DMS114 treated with DMSO at 0.1 percent for 48 hours (cell line): Measurements from ENCODE around the gene NOS1.

Experiments used
- DNase-seq: peaks from one replicate; lab custom pipeline; 2025; ENCODE audit not compliant: unreplicated experiment; lab: John Stamatoyannopoulos, UW

The NOS1 gene

DNA sequence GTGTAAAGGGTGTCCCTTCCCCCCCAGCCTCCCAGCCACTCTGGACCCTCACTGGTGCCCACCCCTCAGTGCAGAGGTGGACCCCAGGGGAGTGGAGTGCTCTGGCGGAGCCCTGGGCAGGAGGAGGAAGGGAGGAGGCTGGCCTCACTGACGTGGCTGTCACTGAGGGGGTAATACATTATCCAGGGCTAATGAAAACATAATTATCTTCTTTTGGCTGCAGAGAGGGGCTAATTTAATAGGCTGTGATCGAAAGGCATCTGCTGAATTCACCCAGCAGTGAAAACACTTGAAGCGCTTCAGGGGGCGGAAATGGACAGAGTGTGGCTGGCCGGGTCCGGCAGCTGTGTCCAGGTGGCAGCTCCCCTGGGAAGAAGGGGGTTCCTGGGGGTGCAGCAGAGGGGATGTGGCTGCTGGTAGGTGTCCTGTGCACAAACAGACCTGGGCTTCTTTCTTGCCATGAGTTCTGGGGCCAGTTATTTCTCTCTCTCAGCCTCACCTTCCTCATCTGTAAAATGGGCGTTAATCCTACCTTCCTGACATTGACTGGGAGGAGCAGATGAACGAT, 3.7 kb upstream of the NOS1 start:
- DNase-seq = no peak

DNA sequence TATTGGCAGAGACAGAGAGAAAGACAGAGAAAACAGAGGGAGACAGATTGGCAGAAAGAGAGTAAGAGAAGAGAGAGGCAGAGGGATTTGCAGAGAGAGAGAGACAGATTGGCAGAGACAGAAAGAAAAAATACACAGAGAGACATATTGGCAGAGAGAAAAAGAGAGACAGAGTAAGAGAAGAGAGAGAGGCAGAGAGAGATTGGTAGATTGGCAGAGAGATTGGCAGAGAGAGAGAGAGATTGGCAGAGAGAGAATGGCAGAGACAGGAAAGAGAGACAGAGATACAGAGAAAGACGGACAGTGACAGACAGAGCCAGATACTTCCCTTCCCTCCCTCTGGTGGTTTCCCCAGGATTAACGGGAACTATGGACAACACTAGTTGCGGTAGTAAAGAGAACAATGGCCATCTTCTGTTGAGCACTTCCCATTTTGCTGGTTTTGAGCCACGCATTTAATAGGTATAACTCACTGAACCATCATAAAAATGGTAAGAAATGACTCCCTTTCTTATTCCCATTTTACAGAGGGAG, 2.6 kb upstream of the NOS1 start:
- DNase-seq = peak; percentile 45

DNA sequence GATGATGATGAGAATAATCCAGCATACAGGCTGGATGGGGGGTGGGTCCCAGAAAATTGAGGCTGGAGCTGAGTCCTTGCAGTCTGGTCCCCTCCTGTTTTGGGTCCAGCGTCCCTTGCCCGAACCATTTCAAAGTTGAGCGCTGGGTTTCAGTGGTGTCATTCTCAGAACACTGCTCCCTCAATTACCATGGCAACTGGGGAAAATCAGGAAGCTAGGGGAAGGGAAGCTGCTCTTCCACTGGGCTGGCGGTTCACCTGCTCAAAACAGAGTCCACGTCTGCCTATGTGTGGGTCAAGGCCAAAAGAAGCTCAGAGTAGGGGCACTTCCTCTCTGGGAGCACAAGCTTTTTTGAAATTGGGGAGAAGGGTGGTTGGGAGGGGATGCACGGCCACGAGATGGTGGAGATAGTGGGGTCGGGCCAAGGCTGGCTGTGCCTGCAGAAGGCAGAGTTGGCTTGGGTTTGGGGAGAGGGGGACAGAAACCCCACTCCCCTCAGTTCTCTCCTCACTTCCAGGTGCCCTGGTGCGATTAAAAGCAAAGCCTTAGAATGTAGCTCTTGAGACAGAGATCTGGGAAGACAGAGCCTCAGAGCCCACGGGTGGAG, 1.7 kb upstream of the NOS1 start:
- DNase-seq = no peak

DNA sequence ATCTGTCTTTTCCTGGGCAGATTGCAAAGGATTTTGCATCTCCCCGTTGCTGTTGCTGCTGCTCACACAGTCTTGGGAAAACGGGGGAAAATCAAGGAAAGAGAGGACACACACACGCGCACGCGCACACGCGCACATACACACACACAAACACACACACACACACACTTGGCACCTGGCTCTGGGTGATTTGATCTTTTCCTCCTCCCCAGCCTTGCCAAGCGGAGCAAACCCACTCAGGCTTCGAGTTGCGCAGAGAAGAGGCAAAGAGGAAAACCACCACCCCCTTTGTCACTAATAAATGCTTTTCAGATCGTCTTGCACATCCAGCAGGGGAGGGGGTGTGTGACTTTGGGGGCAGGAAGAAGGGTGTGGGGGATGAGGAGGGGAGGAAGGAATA, 965 bp upstream of the NOS1 start:
- no peak for DNase-seq

DNA sequence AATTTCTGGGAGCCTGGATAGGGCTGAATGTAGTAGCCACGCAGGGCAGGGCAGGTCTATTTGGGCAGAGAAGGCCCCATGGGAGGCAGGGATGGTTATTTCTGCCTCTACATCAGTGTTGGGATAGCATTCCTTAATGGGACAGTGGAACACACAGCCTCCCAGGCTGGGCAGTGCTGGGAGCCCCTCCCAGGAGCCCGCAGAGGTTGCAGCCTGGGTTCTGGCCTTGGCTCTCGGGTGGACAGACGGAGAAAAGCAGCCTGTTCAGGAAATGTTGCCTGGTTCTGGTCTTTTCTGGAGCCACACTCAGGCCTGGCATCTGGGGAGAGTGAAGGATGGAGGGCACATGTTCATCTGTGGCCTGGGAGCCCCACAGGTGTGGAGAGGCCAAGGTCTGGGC, 479 bp upstream of the NOS1 start:
- no peak for DNase-seq

DNA sequence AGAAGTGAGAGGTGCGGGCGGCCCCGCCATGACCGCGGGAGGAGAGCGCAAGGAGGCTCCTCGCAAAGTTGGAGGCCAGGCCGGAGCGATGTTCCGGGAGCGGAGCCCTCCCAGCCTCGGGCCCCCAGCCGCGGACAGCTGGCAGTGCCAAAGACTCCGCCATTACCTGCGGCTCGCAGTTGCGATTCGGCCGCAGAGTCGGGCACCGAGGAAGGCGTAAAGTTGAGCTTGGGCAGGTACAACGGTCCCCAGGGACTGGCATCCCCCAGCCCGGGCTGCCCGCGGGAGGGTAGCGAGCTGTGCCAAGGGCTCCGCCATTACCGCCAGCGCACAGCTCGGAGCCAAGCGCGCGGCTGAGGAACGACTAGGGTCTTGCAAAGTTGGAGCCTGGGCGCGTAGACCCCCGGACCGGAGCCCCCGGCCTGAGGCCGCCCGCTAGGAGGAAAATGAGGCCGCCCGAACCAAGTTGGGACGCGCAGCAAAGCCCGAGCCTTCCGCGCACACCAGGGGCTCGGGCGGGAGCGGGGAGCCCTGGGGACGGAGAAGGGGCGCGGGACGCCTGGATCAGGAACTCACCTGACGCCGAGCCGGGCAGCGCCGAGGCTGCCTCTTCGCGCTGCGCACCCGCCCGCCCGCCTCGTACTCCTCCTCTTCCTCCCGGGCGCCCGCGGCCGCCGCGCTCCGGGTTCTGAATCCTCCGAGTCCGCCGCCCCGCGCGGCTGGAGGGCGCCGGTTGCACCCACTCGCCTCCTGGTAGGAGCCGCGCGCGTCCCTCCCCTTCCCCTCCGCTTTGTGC, 677 bp downstream of the NOS1 start:
- DNase-seq = no peak

DNA sequence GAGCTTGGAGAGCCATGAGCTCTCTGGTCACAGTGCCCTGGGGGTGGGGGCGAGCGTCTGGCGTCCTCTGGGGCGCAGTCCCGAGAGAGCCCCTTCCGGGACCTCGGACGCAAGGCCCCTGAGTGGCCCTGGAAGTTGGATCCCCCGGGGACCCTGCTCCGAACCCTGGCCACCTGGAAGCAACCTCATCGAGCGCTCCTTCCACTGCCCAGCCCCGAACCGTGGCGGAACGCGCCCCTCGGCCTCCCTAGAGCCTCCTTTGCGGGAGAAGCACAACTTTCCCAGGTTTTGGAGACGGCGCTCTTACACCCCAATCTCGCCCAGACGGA, 1.2 kb downstream of the NOS1 start:
- DNase-seq = no peak

DNA sequence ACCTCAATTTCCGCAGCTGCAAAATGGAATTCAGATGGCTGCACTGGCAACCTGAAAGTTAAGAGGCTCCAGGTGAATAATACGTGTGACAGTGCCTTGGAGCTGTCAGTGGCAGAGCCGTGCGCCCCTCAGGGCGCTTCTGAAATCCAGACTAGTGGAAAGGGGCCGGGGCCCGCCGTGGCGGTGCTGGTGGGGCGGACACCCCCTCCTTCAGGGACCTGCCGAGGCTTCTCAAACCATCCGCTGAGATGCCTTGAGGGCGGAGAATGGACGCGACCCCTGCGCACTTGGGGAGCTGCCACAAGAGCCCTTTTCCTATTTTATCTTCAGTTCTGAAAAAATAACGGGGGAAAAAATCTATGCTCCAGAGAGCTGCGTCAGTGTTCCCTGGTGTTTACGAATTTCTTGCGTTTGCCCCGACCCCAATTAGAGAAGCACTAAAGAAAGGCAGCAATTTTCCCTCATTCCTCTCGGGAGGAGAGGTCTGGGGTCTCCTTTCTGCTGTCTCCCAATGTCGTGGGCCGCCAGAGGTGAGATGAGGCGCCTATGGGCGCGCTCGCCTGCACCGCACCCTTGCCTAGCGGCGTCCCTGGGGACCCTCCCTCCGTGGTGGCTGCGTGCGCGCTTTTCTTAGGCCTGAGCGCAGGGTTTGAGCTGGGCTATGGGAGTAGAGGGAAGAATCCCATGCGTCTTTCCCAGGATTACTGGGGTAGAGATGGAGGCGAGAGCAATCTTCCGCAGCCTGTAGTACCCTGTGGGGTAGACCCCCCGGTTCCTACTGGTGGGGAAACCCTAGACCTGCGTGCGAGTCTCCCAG, 2.2 kb downstream of the NOS1 start:
- no peak for DNase-seq

DNA sequence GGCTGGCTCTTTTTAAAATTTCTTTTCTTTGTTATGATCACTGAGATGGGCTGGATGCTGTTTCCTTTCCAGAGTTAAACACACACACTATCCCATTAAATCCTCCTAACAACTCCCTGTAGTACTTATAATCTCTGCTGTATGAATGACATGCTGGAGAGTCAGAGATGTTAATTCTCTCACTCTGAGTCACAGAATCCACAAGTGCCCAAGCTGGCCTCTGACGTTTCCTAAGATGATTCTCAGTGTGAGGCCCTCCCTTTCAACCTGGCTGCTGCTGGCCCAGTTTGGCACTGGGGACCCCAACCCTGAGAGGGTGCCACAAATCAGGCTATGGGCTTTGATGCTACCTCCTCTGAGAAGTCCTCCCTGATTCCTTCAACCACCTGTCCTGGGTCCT, 5.4 kb downstream of the NOS1 start:
- DNase-seq = no peak

DNA sequence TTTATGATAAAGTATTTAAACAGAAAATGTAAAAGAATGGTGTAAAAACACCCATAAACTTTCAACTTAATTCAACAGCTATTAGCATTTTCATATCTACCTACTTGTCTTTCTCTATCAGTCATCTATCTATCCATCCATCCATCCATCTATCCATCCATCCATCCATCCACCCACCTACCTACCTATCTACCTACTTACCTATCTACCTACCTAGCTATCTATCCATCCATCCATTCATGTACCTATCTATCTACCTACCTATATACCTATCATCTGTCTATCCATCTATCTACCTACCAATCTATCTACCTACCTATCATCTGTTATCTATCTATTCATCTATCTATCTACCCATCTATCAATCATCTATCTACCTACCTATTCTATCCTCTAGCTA, 8.5 kb downstream of the NOS1 start:
- no peak for DNase-seq

DNA sequence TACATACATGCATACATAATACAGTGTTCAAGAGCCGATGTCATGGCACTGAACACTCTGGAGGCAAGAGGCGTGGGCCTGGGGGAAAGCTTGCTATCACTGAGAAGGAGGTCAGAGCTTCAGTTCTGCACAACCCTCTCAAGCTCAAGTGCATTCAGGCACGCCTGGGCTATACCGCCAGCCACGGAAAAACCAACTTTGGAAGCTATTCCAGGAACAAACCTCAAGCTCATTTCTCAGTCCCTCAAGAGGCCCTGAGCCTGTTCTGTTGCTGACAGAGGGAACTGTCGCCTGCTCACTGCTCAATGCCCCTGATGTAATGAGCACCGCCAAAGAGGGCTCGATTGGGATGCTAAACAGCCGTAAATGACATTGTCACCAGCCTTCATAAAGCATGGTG, 9.2 kb downstream of the NOS1 start:
- DNase-seq = no peak

DNA sequence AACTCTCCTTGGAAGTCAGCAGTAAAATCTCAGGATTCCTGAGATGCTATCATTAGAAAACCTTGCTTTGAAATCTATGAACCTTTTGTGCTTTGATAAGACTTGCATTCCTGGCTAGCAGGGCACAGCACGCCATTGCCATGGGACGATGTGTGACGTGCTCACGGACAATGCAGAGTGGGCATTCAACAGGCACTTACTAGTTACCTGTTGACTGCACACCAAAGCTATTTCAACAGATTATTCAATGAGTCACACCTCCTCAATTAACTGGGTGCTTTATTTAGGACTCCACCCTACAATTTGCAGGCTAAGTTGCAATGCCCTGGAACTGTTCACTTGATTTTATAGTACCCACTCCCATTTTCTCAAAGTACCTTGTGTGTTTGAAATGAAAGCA, 11.3 kb downstream of the NOS1 start:
- DNase-seq = no peak

DNA sequence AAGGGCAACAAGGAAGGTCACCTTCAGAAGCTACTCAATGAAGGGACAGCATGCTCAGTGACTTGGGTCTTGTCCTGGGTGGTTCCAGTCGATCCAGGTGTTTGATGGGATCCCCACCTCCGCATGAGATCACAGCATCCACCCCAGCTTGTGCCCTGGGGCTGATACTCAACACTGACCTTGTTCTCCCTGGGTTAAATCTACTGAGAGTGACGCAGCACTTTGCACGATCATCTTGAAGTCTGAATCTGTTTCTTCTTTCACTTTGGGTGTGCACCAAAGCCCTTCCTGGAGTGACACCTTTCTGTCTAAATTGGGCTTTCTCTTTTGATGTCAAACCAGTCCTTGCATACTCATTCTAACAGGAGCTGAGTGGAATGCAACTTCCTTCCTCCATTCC, 13.8 kb downstream of the NOS1 start:
- no peak for DNase-seq

DNA sequence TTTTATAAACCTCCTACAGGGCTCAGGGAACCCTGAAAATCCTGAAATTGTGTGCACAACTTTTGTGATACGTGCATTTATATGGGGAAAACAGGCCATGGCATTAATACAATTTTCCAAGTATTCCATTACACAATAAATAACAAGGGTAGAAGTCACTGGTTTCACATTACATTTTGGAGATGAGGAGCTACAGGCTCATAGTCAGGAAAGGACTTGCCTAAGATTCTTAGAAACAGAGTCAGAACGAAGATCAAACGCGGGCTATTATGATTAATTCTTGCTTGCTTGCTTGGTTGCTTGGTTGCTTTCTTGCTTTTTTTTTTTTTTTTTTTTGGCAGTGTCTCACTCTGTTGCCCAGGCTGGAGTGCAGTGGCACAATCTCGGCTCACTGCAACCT, 16.7 kb downstream of the NOS1 start:
- DNase-seq = no peak

DNA sequence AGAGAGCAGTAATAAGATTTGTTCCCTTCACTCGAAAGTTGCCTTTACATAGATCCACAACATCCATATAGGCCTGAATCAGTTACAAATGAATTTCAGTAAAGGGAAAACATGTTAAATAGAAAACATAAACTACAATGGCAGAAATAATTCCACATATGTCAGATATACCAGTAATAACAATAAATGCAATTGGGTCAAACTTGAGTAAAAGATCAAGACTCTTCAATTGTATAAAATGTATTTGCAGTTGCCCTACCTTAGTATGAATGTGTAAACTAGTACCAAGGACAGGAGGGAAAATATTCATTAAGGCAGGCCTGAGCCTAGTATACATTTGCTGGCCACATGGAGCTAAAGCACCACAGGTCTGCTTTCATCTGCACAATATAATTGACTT, 17.6 kb downstream of the NOS1 start:
- no peak for DNase-seq

DNA sequence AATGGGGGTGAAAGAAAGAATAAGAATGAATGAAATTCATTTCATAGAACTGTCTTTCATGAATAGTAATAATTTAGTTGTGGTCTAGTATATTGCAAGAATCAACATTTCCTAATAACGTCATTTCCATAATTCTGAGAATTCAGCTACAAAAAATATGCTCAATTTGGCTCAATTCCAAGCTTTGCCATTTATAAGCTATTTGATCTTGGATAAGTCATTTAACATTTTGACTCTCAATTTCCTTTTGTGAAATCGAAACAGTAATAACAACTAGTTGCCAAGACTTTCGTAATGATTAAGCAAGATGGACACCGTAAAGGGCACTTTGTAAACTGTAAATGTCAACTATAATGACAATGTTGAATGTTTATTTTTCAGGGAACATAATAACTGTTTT, 18.1 kb downstream of the NOS1 start:
- DNase-seq = no peak

DNA sequence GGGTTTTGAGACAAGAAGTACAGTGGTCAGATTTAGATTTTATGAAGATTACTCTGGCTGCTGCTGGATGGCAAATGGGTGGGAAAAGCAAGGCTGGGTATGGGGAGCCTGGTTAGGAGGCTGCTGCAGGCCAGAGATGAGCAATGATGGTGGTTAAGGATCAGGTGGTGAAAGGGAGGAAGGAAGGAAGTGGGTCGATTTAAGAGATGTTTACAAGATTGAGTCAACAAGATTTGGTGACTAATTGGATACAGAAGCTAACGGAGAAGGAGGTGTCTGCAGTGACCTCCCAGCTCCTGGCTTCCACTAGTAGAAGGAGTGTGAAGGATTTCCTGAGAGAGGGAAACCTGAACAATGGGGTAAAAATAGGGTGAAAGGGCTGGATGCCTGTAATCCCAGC, 18.7 kb downstream of the NOS1 start:
- DNase-seq = no peak

DNA sequence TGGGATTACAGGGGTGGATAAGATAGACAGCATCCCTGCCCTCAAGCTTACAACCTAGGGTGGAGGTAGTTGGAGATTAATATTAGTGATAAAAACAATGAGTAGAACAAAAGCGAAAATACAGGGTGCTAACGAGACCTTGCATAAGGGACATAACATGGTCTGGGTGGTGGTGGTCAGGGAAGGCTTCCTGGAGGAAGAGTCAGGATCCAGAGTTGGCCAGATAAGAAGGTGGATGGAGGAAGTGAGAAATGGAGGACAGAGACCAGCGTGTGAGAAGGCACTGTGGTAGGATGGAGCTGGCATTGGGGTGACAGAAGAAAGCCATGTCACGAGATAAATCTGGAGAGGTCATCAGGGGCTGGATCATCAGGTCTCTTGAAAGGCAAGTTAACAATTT, 19.2 kb downstream of the NOS1 start:
- DNase-seq = no peak

DNA sequence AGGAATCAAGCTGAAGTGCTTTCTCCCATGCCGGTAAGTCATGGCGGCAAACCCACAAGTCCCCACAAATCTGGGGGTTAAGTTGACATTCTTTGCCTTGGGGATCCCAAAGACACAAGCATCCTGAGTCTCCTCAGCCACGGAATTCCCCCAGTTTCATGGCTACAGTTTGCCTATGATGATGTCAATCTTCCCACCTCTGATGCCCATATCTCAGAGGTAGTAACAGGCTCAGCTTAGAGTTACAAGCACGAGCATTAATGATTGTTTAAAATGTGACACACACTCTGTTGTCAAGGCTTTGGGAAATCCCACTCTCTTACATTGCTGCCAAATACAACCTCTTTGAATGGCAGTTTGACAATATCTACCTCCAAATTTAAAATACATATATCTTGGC, 22.3 kb downstream of the NOS1 start:
- DNase-seq = no peak

DNA sequence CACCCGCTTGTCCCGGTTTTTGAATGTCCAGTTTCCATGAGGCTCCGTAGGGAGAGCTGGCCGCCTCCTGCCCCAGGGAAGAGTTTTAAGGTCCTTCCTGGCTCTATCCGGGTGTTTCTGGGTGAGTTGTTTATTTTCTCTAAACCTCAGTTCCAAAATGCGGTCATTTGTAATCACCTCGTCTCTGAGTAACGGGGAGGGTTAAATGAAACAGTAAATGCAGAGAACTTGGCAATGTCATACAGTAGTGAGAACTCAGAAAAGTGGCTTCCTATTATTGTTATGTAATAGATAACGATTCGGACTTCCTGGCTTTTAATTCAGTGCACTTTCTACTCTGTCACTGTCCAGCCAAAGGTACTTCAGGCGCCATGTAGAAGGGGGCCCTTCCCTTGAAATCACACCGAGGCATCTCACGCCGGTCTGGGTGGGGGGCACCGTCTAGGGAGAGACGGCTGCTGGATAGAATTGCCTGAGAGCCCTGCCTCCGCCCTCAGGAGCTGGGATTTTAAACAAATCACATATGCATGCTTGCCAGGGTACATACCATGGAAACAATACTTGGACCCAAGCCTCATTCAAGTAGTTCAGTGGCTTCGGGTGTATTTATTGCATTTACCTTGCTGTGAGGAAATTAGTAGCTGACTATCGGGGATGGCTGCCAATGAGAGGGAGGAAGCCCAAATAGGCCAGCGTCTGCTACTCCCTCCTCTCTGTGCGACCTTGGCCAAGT, 26.4 kb downstream of the NOS1 start:
- no peak for DNase-seq

DNA sequence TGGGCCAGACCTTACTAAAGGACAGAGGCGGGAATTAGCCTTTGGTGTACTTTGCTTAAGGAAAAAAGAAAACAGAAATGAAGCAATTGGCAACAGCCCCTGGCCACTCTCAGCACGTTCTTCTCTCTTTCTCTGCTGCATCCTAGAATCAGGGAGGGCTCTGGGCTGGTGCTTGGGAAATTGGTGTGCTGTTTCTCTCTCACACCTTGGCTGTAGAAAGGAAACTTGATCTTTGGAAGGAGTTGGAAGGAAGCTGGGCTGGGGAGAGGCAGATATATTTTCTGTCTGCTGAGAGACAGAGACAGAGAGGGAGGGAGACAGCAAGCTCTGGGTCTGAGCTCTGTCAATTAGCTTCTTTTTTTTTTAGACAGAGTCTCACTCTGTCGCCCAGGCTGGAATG, 27.4 kb downstream of the NOS1 start:
- no peak for DNase-seq
